ENCODE results near the gene ZFHX3. TPM values are rescaled to one million over a fixed set of nuclear protein-coding genes. Genes with fewer than 3 reads are reported as not detected.

The ZFHX3 gene
- total RNA-seq, 1 experiment from 2014 or later, result 1.5 TPM

- no peak overlapping the region for H2BK15ac ChIP-seq (ENCODE audit: low read depth, low read length)
- H3K27ac ChIP-seq (ENCODE audit: insufficient read length, low read depth, low read length), result no peak overlapping the region
- H3T11ph ChIP-seq (ENCODE audit: low read length), result no peak overlapping the region
- no peaks in the 10 kb centered on the region for H3K4me1 ChIP-seq (ENCODE audit: insufficient read depth, low read length)
- WGBS (ENCODE audit: extremely low coverage, insufficient read length, low lambda C conversion rate), result no CpG with 5 or more reads among the region's 5 CpGs
- no peaks in the 10 kb centered on the region for H3K9me3 ChIP-seq (ENCODE audit: control insufficient read depth, low read depth, low read length)
- no peak overlapping the region for H3K4ac ChIP-seq (ENCODE audit: low read depth, low read length)
- TF ChIP-seq CTCF (conservative IDR thresholded peaks at IDR 0.05), result no peak
- H3K27ac Mint-ChIP-seq, result no peak overlapping the region
- no peak overlapping the region for H2BK12ac ChIP-seq (ENCODE audit: insufficient read length, low read depth, low read length)
- H3K27me3 ChIP-seq (ENCODE audit: insufficient read depth, low read length), result no peaks in the 10 kb centered on the region
- peaks cover 3 to 4% of the 10 kb centered on the region in 2 experiments; a peak in 3 of 4 replicates for H3K4me1 Mint-ChIP-seq
- H4K20me1 ChIP-seq (ENCODE audit: control insufficient read depth, insufficient read depth, insufficient read length), result no peaks in the 10 kb centered on the region
- no peak overlapping the region for H3K14ac ChIP-seq (ENCODE audit: insufficient read depth, low read length)
- no peaks in the 10 kb centered on the region for H3K23me2 ChIP-seq (ENCODE audit: insufficient read length, low read depth, low read length, poor library complexity, severe bottlenecking)
- H2AK5ac ChIP-seq (ENCODE audit: insufficient read length, low read length), result no peak overlapping the region
- no peak overlapping the region for H3K4me2 ChIP-seq (ENCODE audit: insufficient read depth, insufficient read length, low read length)
- H2BK20ac ChIP-seq (ENCODE audit: low read depth, low read length, poor library complexity, severe bottlenecking), result no peak overlapping the region
- no peak overlapping the region for H2BK120ac ChIP-seq (ENCODE audit: low read depth, low read length, poor library complexity, severe bottlenecking)
- peaks cover 11% of the 10 kb centered on the region for H3K27me3 Mint-ChIP-seq (ENCODE audit: low read depth)
- no peak overlapping the region for H2BK5ac ChIP-seq (ENCODE audit: insufficient read length, low read length)
- H2AFZ ChIP-seq (ENCODE audit: low read length), result no peak overlapping the region
- H3K56ac ChIP-seq (ENCODE audit: insufficient read length, low read depth, low read length), result no peak overlapping the region
- H4K91ac ChIP-seq (ENCODE audit: insufficient read length, low read depth, low read length), result no peak overlapping the region
- no peak for DNase-seq
- no peak overlapping the region for H3K9ac ChIP-seq (ENCODE audit: extremely low read depth, insufficient read length, low read length)
- no peak overlapping the region for H3K23ac ChIP-seq (ENCODE audit: insufficient read length, low read depth, low read length)
- H3K4me3 Mint-ChIP-seq, result no peak overlapping the region
- no peak overlapping the region for H4K5ac ChIP-seq (ENCODE audit: insufficient read length, low read depth, low read length)
- no peaks in the 10 kb centered on the region for H3K79me2 ChIP-seq (ENCODE audit: insufficient read depth, low read length)
- H3K36me3 Mint-ChIP-seq (ENCODE audit: insufficient read depth in 1 of 3, low read depth in 3 of 3), result no peaks in the 10 kb centered on the region
- H3K79me1 ChIP-seq (ENCODE audit: insufficient read depth, low read depth, low read length, poor library complexity, severe bottlenecking), result no peaks in the 10 kb centered on the region
- H3K18ac ChIP-seq (ENCODE audit: insufficient read length, low read depth, low read length), result no peak overlapping the region
- no peaks in the 10 kb centered on the region for H3K9me3 Mint-ChIP-seq
- H4K8ac ChIP-seq (replicated peaks; ENCODE audit: insufficient read length, low read depth, low read length), result no peak overlapping the region
Observed at GRCh38 chr16:72970656-72971055, 77.3 kb downstream of the ZFHX3 start.

Measured in H9 (cell line).